Measurements from ENCODE around the gene RIN1. TPM values are rescaled to one million over a fixed set of nuclear protein-coding genes. Genes with fewer than 3 reads are reported as not detected.

Gene RIN1
- total RNA-seq, 2 donors from 2014 or later: 2.6 to 4.9 TPM

GRCh38 chr11:66340596-66341501 is 4.6 kb upstream of the RIN1 start:
- H3K9me3 Mint-ChIP-seq: no peaks in the 10 kb centered on the region
- no peak for ATAC-seq
- H3K27ac Mint-ChIP-seq: peak overlapping the region in 1 of 2 donors; percentile 22
- DNase-seq (ENCODE audit: low spot score in 2 of 2): no peak
- peaks cover 8 to 9% of the 10 kb centered on the region in 2 donors for H3K36me3 Mint-ChIP-seq

DNA sequence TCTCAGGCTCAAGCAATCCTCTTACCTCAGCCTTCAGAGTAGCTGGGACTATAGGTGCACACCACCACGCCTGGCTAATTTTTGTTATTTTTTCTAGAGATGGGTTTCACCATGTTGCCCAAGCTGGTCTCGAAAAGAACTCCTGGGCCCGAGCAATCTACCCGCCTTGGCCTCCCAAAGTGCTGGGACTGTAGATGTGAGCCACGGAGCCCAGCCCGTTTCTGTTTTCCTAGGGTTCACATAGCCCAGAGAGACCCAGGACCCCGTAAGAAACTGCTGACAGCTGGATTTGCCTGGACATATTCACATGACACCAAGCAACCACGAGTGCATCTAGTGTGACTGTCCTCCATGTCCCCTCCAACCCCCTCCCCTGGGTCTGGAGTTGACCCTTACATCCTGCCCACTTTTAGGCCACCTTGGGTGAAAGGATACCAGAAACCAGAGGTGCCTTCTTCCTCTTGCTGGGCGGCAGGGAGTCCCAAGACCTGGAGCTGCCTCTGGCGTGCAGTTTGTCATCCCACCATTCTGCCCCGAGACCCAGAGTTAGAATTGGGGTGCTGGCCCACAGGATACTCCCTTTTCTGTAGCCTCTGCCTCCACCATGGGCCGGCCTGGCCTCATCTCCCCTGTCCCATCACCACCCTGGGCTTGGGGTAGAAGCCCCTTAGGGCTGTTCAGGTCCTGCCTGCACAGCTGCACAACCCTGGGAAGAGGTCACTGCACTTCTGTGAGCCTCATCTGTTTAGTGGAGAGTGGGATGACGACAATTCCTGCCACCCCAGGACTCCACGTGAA is 3.7 kb upstream of the RIN1 start:
- Mint-ChIP-seq H3K9me3 (no peaks in the 10 kb centered on the region), H3K27ac (no peak overlapping the region), H3K36me3 (peaks cover 6 to 7% of the 10 kb centered on the region in 2 donors)
- DNase-seq (ENCODE audit: low spot score in 2 of 2): no peak
- no peak for ATAC-seq

- no peaks in the 10 kb centered on the region for H3K9me3 Mint-ChIP-seq
- peak overlapping the region; percentile 48 to 66 for H3K27ac Mint-ChIP-seq
- no peak for ATAC-seq
- peaks cover 0 to under 1% of the 10 kb centered on the region in 2 donors for H3K36me3 Mint-ChIP-seq
- no peak for DNase-seq (ENCODE audit: low spot score in 2 of 2)
Measured at GRCh38 chr11:66339162-66339675, 3.0 kb upstream of the RIN1 start.

DNA sequence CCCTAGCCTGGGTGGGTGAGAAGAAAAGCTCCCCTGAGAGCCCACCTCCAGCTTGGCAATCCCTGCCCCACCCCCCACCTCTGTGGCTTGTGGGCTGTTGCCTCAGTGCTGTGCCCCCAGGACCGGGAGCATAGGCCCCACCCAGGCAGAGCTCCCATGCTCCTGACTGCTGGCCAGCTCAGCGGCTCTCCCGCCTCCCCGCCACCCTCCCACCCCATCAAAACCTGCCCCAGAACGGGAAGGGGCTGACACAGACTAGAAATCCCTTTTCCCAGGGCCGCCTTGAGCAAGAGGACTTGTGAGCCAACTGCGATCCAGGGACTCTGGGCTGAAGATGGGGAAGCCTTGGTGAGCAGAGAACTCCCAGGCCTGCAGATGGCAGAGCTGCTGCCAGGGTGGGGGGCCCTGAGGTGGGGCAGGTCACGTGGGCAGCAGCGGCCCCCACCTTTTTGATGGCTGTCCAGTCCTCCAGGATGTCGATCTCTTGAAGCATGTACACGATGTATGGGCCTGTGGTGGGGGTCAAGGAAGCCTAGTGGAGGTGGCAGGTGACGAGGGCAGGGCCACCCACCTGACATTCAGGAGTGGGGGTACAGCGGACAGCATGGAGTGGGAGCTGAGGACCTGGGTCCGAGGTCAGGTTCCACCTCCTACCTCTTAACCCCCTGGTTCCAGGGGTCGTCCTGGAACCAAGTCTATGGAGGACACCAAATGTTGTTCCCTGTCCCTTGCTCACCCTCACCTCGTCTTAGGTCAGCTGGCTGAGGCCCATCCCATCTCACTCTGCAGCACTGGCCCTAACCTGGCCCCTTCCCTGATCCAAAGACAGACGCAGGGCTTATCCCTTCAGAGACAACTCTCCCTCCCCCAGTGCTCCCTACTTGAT is 2.3 kb upstream of the RIN1 start:
- no peak for ATAC-seq
- H3K27ac Mint-ChIP-seq: peak overlapping the region; percentile 66 to 97
- no peaks in the 10 kb centered on the region for H3K36me3 Mint-ChIP-seq
- H3K9me3 Mint-ChIP-seq: no peaks in the 10 kb centered on the region
- no peak for DNase-seq (ENCODE audit: low spot score in 2 of 2)

GRCh38 chr11:66337103-66337899 is 1.1 kb upstream of the RIN1 start:
- Mint-ChIP-seq H3K9me3 (no peaks in the 10 kb centered on the region), H3K36me3 (no peaks in the 10 kb centered on the region), H3K27ac (peak overlapping the region in 1 of 2 donors; percentile 97)
- DNase-seq (ENCODE audit: low spot score in 2 of 2): no peak
- ATAC-seq: no peak

DNA sequence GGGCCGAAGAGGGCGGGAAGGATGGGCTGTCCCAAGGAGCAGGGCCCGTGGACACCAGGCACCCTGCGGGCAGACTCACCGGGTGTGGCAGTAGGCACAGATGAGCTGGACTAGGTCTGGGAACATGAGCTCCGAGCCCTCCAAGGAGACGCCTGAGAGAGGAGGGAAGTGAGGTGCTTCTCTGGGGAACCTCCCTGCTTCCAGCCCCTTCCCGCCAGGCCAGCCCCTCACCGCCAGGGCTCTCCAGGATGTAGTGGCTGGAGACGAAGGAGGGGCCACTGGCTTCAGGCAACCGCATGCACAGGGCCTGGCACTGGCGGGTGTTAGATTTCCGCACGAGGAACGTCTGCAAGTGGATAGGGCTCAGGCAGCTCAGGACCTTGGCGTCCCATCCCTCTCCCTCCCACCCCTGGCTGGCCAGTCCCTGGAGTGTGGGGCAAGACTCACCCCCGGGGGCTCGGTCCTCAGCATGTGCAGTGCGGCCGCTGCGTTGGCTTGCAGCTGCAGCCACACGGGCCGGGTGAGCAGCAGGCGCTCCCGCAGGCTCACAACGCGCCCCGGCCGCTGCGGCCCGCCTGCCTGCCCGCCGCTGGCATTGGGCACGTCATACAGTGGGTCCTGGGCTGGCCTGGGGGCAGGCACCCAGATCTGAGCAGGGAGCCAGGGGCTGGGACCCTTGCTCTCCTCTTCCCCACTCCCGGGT is 552 bp downstream of the RIN1 start:
- peak overlapping the region in 1 of 2 donors; percentile 97 for H3K27ac Mint-ChIP-seq
- DNase-seq (ENCODE audit: low spot score in 2 of 2) (no peak), ATAC-seq (peak; percentile 4 to 14)
- no peaks in the 10 kb centered on the region for H3K9me3 Mint-ChIP-seq
- H3K36me3 Mint-ChIP-seq: no peaks in the 10 kb centered on the region

GRCh38 chr11:66334605-66335442 is 1.4 kb downstream of the RIN1 start:
- H3K27ac Mint-ChIP-seq: no peak overlapping the region
- no peak for ATAC-seq
- no peak for DNase-seq (ENCODE audit: low spot score in 2 of 2)
- H3K36me3 Mint-ChIP-seq: no peaks in the 10 kb centered on the region
- H3K9me3 Mint-ChIP-seq: no peaks in the 10 kb centered on the region

DNA sequence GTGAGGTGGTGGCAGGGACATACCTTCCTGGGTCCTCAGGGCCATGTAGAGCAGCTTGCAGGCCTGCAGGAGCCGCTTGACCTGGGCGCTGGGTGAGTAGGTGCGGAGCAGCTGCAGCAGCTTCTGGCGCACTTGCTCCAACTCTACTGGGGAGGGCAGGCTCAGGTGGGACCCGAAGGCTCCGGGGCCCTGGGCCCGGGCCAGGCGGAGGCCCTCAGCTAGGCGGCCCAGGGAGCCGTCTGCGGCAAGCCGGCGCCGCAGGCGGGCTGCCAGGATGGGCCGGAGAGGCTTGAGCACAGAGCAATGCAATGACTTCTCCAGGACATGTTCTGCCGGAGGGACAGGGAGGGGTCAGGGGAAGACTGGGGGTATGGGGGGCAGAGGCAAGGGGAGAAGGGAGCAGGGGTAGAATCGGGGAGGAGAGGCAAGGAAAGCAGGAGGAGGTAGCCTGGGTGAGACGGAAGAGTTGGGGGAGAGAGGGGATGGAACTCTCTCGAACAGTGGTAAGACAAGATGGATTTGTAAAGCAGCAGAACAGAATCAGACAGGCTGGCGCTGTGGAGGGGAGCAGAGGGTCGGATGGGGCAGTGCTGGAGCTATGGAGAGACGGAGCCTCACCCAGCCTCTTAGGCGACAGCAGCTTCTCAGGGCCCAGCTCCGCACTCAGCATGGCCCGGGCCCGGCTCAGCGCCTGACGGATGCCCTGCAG is 2.2 kb downstream of the RIN1 start:
- Mint-ChIP-seq H3K27ac (no peak overlapping the region), H3K9me3 (no peaks in the 10 kb centered on the region), H3K36me3 (no peaks in the 10 kb centered on the region)
- no peak for ATAC-seq
- DNase-seq (ENCODE audit: low spot score in 2 of 2): no peak

- Mint-ChIP-seq H3K9me3 (no peaks in the 10 kb centered on the region), H3K27ac (no peak overlapping the region), H3K36me3 (no peaks in the 10 kb centered on the region)
- ATAC-seq (no peak), DNase-seq (ENCODE audit: low spot score in 2 of 2) (no peak)
Measured at GRCh38 chr11:66333220-66333877, 2.9 kb downstream of the RIN1 start.

DNA sequence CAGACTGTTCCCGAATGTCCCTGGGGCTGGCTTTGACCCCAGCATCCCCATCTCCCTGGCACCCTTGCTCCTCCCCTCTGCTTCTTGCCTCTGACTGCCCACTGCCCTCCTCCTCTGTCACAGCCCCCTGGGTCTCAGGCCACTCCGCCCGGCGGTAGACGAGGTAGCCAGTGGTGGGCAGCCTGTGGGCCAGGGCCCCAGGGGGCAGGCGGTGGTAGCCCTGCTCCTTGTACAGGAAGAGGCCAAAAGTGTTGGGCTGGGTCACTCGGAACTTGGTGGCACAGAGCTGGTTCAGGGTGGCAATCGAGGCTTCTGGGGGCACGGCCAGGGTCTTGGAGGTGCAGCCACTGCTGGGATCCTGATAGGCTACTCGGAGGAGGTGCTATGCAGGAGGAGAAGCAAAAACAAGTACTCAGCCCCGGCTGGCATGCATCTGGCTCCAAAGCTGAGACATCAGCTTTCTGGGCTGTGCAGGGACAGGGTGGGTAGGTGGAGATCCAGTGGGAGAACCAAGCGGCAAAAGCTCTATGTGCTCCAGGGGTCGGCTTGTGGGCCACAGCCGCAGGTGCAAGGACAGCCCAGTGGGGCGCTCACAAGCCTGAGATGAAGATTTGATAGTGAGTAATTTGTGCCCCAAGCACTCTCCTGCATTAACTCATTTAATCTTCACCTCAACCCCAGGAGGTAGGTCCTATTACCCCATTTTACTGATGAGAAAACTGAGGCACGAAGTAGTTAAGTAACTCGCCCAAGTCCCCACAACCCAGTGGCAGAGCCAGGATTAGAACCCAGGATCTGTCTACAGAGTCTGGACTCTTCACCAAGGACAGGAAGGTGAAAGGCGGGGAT is 3.6 kb downstream of the RIN1 start:
- no peak for DNase-seq (ENCODE audit: low spot score in 2 of 2)
- Mint-ChIP-seq H3K9me3 (no peaks in the 10 kb centered on the region), H3K27ac (no peak overlapping the region), H3K36me3 (no peaks in the 10 kb centered on the region)
- no peak for ATAC-seq

- no peak overlapping the region for H3K27ac Mint-ChIP-seq
- no peaks in the 10 kb centered on the region for H3K9me3 Mint-ChIP-seq
- DNase-seq (ENCODE audit: low spot score in 2 of 2): no peak
- no peaks in the 10 kb centered on the region for H3K36me3 Mint-ChIP-seq
- ATAC-seq: no peak
Measured at GRCh38 chr11:66331542-66332370, 4.5 kb downstream of the RIN1 start.

GRCh38 chr11:66330931-66331330 is 5.3 kb downstream of the RIN1 start:
- Mint-ChIP-seq H3K27ac (no peak overlapping the region), H3K36me3 (no peaks in the 10 kb centered on the region), H3K9me3 (no peaks in the 10 kb centered on the region)
- DNase-seq (ENCODE audit: low spot score in 2 of 2): no peak
- ATAC-seq: no peak
